NOMO-1 (cell line): ENCODE results near the gene ZNHIT3.

Experiments
- DNase-seq, 2 experiments: peaks; one replicate each; lab custom pipeline; 2025; ENCODE audit not compliant: unreplicated experiment in 2 of 2; lab: John Stamatoyannopoulos, UW

The ZNHIT3 gene

DNA sequence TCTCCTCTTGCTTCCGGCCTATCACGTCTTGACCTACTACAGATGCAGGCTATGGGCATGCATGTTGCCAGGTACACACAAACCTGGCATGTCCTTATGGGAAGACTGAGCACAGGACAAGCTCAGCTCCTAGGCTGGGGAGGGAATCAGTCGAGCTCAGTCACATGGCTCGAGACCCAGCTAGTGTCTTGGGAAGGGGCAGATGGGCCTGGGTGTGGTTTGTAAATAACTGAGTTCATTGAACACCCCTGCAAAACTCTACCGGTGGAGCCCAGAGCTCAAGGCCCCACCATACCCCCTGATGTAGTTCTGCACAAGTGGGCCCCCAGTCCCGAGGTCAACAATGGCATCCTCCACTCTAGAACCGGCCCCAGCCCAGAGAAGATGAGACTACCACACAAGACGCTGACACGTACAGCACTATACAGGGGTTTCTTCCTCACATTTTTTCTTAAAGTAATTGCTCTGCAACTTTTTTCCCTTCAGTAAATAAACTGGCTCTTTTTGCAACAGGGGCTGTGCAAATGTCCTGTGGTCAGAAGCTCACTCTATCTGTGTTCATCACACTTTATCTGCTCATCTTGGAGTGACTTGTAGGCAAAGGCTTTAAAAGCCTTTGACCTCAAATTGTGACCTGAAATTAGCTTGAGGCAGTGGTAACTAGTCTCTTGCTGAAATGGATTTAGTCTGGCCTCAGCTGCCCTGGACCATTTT is 22.9 kb downstream of the ZNHIT3 start:
- DNase-seq = no peak

- no peak for DNase-seq
Measured at GRCh38 chr17:36510636-36511035, 24.2 kb downstream of the ZNHIT3 start.

- DNase-seq = no peak
Measured at GRCh38 chr17:36511216-36511615, 24.7 kb downstream of the ZNHIT3 start.

DNA sequence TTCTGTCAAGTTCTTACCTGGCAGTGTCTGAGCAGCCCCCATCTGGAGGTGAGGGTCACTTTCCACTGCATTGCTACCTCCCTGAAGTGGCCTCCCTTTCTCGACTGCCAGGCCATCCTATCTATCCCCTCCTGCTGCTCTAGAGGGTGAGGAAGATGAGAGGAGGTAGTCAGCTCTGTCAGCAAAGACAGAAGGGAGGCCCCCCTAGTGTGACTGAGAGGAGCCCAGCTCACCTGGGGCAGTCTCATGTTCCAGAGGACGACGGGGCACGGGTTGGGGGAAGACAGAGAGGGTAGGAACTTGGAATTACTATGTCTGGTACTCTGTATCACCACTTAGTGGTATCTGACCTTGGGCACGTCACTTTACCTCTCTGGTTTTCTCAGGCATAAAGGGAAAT is 26.2 kb downstream of the ZNHIT3 start:
- no peak for DNase-seq

GRCh38 chr17:36514856-36515255 is 28.4 kb downstream of the ZNHIT3 start:
- DNase-seq = no peak

DNA sequence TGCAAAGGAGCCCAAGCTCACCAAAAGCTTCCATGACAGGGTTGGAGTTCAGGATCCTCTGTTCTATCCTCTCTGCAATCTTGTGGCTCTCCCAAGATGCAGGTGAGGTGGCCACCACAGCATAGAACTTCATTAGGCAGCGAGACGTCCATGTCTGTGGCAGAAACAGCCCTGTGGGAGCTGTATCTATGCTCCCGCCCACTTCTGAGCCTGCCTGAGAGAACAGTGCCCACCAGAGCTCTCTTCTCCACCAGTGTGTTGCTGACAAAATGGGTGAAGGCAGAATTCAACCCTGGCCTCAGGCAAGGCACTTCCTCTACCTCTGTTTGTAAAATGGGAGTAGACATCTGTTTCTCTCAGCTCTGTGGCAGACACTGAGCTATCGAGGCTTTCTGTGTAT is 29.4 kb downstream of the ZNHIT3 start:
- DNase-seq = no peak

- no peak for DNase-seq
Measured at GRCh38 chr17:36523113-36523512, 36.6 kb downstream of the ZNHIT3 start.

DNA sequence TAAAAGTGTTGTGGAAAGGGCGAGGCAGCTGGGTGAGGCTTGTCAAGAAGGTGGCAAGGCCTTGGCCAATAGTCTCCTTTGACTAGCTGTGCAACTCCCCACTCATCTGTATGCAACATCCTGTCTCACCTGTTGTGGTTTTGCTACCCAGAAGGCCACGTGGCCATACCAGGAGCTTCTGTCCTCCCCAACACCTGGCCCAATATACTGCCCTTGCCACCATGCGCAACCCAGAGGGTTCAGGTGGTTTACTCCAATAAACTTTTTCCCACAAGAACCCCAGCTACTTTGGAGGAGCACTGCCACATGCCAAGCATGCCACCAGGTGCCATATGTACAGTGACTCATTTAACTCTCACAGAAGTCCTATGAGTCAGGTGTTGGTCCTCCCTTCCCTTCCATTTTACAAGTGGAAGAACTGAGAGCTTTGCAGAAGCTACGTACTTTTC is 38.0 kb downstream of the ZNHIT3 start:
- DNase-seq = no peak

DNA sequence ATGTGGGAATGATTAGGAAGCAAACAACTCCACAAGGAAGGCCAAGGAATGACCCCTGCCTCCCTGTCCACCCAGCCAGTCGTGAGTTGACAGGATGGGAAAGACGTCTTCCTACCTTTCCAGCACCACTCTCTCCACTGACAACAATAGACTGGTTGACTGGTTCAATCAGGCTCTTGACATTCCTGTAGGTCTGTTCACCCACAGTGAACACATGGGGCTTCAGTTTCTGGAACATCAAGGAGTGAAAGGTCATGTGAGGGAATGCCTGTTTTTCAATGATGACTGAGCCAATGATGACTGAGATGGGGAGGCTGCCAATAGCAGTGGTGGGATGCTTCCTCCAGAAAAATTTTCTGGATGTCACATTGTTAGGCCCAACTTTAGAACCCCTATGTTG is 38.6 kb downstream of the ZNHIT3 start:
- DNase-seq = no peak

GRCh38 chr17:36525888-36526287 is 39.4 kb downstream of the ZNHIT3 start:
- no peak for DNase-seq

DNA sequence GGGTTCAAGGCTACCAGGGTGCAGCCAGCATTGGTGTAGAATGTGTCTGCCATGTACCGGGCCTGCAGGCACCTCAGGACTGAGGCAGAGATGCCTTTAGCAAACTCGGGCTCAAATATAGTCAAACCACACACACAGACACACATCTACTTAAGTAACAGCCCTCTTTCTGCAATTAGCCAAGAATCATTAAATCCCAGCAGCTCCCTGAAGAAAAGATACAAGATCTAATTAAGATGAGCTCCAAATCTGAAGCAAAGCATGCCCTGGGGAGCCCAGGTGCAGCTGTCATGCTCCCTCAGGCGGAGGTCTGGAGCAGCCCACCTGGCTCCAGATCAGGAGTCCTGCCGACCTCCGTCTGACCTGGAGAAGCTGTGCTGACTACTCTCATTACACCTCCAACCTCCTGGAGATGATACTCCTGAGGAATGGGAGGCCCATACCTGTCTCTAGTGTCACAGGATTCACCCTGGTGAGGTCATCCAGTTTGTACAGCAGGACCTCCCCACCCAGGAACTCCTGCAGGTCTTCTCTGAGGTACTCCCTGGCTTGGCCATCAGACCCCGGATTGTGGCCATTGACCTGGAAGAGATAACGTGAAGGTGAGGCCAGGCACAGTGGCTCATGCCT is 41.3 kb downstream of the ZNHIT3 start:
- DNase-seq = no peak

DNA sequence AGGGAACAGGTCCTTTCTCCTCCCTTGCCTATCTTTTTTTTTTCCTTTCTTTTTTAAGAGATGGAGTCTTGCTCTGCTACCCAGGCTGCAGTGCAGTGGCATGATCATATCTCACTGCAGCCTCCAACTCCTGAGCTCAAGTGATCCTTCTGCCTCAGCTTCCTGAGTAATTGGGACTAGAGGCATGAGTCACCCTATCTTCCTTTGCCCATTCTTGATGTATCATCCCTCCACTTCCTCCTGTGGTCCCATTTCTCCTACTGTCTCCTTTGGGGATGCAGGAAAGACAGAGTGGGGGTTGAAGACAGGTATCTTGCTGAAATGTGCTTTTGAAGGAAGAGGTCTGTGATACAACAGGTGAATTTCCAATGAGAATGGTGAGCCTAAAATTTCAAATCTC is 42.6 kb downstream of the ZNHIT3 start:
- DNase-seq = no peak

- no peak for DNase-seq
Measured at GRCh38 chr17:36532435-36532975, 46.0 kb downstream of the ZNHIT3 start.

DNA sequence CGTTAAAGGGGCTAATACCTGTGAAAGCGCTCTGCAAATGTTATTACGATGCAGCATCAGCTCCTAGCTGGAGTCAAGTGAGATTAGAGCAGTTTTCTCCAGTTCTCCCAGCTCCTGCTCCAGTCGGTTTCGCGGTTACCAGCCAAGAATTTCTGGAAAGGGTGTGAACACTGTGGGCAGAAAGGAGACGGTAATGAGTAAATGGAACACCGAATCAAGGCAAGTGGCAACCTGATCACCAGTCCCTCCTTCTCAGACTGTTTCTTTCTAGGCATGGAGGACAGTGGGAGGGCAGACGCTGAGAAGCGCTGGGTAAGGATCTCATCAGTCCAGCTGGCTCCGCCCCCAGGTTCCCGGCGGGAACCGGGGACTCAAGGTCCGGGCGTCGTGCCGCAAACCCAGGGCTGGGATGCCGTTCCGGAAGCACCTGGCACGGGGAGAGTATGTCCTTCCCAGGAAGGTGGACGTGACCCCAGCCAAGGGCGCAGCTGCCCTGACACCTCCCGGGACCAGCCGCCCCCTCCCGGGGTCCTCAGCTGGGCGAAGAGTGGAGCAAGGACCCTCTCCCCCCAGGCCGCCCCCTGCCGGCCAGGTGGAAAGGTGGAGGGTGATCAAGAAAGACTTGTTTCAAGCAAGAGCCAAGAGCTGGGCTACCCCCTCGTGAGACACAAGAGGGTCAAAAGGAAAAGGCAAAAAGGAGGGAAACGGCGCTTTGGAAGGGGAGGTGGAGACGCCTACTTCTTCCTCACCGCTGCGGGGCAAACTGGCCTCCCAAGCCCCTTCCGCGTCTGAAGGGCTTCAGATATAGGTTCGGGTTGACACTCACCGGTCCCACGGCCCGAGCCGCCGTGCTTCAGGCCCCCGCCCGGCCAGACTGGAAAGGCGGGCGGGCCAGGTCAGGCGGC is 47.7 kb downstream of the ZNHIT3 start:
- DNase-seq = no peak

GRCh38 chr17:36534840-36535668 is 48.6 kb downstream of the ZNHIT3 start, which contains the start of the genes MYO19 and PIGW:
MYO19 (minus strand) TSS chr17:36534868; CDS start chr17:36532538, 2,330 bp downstream.
PIGW (plus strand) TSS chr17:36534987; CDS start chr17:36537102, 2,115 bp downstream.
- DNase-seq = peak; percentile 84 to 90

DNA sequence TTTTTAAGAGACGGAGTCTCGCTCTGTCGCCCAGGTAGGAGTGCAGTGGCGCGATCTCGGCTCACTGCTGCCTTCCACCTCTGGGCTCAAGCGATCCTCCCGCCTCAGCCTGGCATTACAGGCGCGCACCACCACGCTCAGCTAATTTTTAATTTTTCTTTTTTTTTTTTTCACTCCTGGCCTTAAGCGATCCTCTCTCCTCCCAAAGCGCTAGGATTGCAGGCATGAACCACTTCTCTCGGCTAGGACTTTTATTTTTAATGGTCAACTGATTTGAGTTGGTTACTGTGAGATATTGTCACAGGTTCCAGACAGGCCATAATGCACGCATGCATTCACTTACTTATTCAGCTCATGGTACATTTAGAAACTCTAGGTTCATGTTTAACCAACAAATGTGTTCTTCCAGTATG is 49.2 kb downstream of the ZNHIT3 start:
- DNase-seq = no peak

DNA sequence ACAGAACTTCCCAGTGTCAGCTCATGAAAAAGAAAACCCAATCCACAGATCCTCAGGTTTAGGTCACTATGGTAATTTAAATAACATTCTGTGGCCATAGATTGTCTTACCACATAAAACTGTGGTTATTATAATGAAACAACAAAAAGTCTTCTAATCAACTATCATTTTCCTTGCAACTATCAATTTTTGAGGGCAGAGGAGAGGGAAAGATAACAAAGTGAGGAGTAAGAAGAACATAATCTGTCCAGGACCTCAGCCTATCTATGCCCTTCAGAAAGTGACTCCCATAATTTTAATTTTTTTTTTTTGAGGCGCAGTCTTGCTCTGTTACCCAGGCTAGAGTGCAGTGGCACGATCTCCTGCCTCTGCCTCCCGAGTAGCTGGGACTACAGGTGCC is 54.2 kb downstream of the ZNHIT3 start:
- no peak for DNase-seq

DNA sequence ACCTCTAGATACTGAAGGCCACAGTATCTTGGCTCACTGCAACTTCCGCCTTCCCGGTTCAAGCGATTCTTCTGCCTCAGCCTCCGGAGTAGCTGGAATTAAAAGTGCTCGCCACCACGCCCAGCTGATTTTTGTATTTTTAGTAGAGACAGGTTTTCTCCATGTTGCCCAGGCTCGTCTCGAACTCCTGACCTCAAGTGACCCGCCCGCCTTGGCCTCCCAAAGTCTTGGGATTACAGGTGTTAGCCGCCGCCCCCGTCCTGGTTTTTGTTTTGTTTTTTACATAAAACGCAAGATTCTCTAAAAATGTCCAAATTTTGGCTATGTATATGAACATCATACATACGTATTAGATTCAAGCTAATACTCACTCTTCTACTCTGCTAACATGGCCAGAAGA is 56.3 kb downstream of the ZNHIT3 start:
- no peak for DNase-seq

DNA sequence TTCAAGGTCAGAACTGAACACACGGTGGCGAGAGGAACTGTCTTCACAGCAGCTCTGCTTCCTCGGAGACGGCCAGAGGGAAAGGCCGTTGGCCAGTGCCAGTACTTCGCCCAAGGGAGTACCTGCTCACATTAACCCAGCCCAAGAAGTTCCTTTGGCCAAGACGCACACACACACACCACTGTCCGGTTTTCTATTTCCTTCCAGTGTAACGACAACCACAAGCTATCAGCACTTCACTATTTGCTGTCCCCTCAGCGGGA is 57.5 kb downstream of the ZNHIT3 start:
- DNase-seq = peak; percentile 60 to 64

DNA sequence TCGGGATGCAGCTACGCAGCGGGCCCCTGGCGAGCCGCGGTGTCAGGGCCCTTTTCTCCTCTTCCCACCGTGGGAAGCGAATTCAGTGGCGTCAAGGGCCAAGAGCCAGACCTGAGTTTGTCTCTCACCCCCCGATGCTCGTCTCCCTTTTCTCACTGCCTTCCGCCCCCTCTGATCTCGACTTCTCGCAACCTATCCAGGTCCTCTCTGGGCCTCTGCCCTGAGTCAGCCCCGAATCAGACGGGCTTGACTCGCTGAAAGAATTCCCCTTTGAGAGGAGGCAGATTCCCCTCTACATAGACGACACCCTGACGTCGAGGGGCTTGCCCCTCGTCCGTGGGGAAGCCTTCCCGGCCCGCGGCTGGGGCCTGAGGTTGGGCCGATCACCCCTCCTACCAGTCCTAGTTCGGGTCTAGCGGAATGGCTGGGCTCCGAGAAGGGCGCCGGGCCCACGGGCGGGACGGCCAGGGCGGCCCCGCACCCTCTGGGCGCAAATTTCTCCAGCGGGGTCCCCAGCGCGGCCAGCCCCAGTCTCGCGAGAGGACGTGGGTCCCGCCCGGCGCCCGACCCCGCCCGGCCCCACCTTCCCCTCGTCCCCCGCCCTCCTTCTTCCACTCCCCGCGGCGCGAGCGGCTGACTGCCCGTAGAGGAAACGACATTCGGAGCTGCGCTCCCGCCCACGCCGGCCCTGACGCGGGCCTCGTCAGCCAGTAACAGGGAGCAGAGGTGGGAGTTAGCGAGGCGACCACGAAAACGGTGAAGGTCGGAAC is 58.0 kb downstream of the ZNHIT3 start, which contains the start of gene GGNBP2:
GGNBP2 (plus strand) TSS at position 613 of the 770 bp plus-strand sequence. CDS start 806 bp downstream, outside the sequence.
- DNase-seq = peak; percentile 85 to 89
